PC-3 (cell line): ENCODE data around the gene LITAF. TPM values are rescaled to one million over a fixed set of nuclear protein-coding genes. Genes with fewer than 3 reads are reported as not detected.
"Not testable (repeated sequence)": the region's sequence is repeated elsewhere in the genome, so short reads cannot be mapped to it uniquely, and the experiment has no call there.

Source experiments
- ATAC-seq: fragments of 200-7000 bp; cut with Tn5 transposase; 2 replicates; pipeline ENCODE4 v1.9.1; 2020; ENCODE audit warnings: mild to moderate bottlenecking, moderate library complexity
- BruUV-seq: library from RNA; stranded (reverse); fragments of 400-500 nt; replicated peaks from 2 replicates; lab custom pipeline; 2021; lab: Mats Ljungman, UMichigan
- CTCF ChIA-PET: fragments of 300-600 bp; sonication (Branson Sonifier 250); formaldehyde crosslinking; loops from one replicate; lab custom pipeline; 2022; ENCODE audit warnings: antibody characterized with exemption; lab: Charles Lee
- POLR2A ChIA-PET: fragments of 300-600 bp; sonication (Branson Sonifier 250); formaldehyde crosslinking; loops from one replicate; lab custom pipeline; 2022; ENCODE audit warnings: antibody characterized with exemption; ENCODE audit not compliant: unreplicated experiment; lab: Charles Lee
- DNase-seq: peaks from one replicate; pipeline ENCODE4 v3.0.0-alpha.2; 2015
- H2AFZ ChIP-seq: fragments of 300-600 bp; sonication (generic); 2 replicates; pipeline ENCODE4 v1.6.0; 2016; ENCODE audit warnings: antibody characterized with exemption, low read length
- H3F3A ChIP-seq: fragments of 300-600 bp; sonication (generic); one replicate; pipeline ENCODE4 v1.6.0; 2017; ENCODE audit warnings: antibody characterized with exemption, low read length, control low read depth, mild to moderate bottlenecking; ENCODE audit not compliant: unreplicated experiment
- H3K27ac ChIP-seq: fragments of 300-600 bp; sonication (generic); 2 replicates; pipeline ENCODE4 v1.5.1; 2016; ENCODE audit warnings: mild to moderate bottlenecking, low read length
- H3K27me3 ChIP-seq: fragments of 300-600 bp; sonication (generic); 2 replicates; pipeline ENCODE4 v1.6.1; 2016; ENCODE audit warnings: low read length, mixed read lengths
- H3K36me3 ChIP-seq: fragments of 300-600 bp; sonication (generic); 2 replicates; pipeline ENCODE4 v1.6.1; 2016; ENCODE audit warnings: low read depth, mixed run types, low read length, mixed read lengths
- H3K4me1 ChIP-seq: fragments of 300-600 bp; sonication (generic); 2 replicates; pipeline ENCODE4 v1.5.1; 2016; ENCODE audit warnings: low read length; ENCODE audit not compliant: insufficient read depth
- H3K4me2 ChIP-seq: fragments of 300-600 bp; sonication (generic); 2 replicates; pipeline ENCODE4 v1.6.0; 2016; ENCODE audit warnings: low read length
- H3K4me3 ChIP-seq: fragments of 300-600 bp; sonication (generic); 2 replicates; pipeline ENCODE4 v1.5.1; 2016; ENCODE audit warnings: mild to moderate bottlenecking, low read length, mixed read lengths
- H3K79me2 ChIP-seq: fragments of 300-600 bp; sonication (generic); 2 replicates; pipeline ENCODE4 v1.6.1; 2017; ENCODE audit warnings: low read length, mixed read lengths
- H3K9ac ChIP-seq: fragments of 300-600 bp; sonication (generic); 2 replicates; pipeline ENCODE4 v1.6.0; 2016; ENCODE audit warnings: mild to moderate bottlenecking, low read length
- H3K9me2 ChIP-seq: fragments of 300-600 bp; sonication (generic); replicated peaks from 2 replicates; pipeline ENCODE4 v1.6.1; 2016; ENCODE audit warnings: mixed run types, low read length, mixed read lengths
- H3K9me3 ChIP-seq: fragments of 300-600 bp; sonication (generic); 2 replicates; pipeline ENCODE4 v1.6.1; 2016; ENCODE audit warnings: low read length, mixed read lengths
- H4K20me1 ChIP-seq: fragments of 300-600 bp; sonication (generic); 2 replicates; pipeline ENCODE4 v1.6.1; 2016; ENCODE audit warnings: low read length, mixed read lengths
- EZH2 ChIP-seq: fragments of 300-600 bp; sonication (generic); IDR thresholded peaks from one replicate; pipeline ENCODE4 v1.6.1; 2017; ENCODE audit warnings: antibody characterized with exemption, mild to moderate bottlenecking, low read length; ENCODE audit not compliant: unreplicated experiment
- EZH2phosphoT487 ChIP-seq: fragments of 300-600 bp; sonication (generic); IDR thresholded peaks from 2 replicates; pipeline ENCODE4 v1.6.1; 2018; ENCODE audit warnings: mild to moderate bottlenecking, antibody characterized with exemption, low read length, borderline replicate concordance
- intact Hi-C: fragments of 100-400 bp; cut with micrococcal nuclease; formaldehyde crosslinking; loops from 2 replicates; pipeline ENCODE4 v1.9.0; 2023
- total RNA-seq: library from RNA; depleted of rRNA; stranded (reverse); fragments of >200 nt; gene quantifications from 2 replicates; pipeline ENCODE4 v1.2.3, GENCODE V29; 2014
- TF ChIP-seq, protein P1 (sequence below): fragments of 300-600 bp; sonication (generic); conservative IDR thresholded peaks from 2 replicates; pipeline ENCODE4 v1.5.1; 2017; ENCODE audit warnings: antibody characterized with exemption, low read depth, mild to moderate bottlenecking, low read length

LITAF gene
- total RNA-seq, 1 experiment from 2014 or later, result 13.1 TPM

DNA sequence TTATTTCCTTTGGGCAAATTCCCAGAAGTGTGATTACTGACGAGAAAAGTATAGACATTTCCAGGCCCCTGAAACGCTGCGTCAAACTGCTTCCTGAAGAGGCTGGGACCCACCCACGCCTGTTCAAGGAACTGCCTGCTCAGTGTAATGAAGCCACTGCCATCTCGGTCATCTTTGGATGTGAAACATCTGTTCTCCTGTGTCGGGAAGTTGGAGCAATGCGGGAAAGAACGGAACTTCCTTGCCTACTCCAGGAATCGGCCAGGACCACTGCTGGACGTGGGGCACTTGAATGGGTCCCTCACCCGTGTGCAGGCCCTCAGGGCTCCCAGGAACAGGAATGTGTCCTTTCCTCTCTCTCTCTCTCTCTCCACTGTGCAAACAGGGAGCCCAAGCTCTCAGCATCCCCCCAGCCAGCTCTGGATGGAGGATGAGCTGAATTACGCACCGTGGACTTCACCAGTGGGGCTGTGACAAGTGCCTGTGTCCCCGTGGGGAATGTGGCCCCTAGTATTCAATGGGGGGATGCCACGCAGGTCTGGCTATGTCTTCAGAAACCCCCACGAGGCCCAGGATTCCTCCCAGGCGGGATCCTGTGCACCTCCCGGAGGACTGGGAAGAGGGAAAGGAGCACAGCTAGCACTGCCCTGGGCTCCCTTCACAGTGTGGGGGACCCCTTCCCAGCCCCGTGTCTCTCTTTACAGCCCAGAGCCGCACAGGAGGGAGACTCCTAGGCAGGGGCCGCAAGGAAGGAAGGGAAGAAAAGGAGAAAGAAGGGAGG lies 18.3 kb upstream of the LITAF start:
- Histone ChIP-seq H3F3A (no peaks in the 10 kb centered on the region), H3K9ac (no peak overlapping the region), H3K9me3 (no peaks in the 10 kb centered on the region), H3K27me3 (no peaks in the 10 kb centered on the region), H4K20me1 (no peaks in the 10 kb centered on the region), H2AFZ (no peak overlapping the region), H3K4me3 (no peak overlapping the region), H3K4me2 (no peak overlapping the region), H3K27ac (no peak overlapping the region), H3K79me2 (no peaks in the 10 kb centered on the region), H3K4me1 (no peaks in the 10 kb centered on the region), H3K9me2 (no peaks in the 10 kb centered on the region), H3K36me3 (no peaks in the 10 kb centered on the region)
- no peak for DNase-seq
- ATAC-seq, result no peak
- POLR2A ChIA-PET, result no interaction called here
- CTCF ChIA-PET, result no interaction called here
- BruUV-seq, result no TSS peak
- no peak for TF ChIP-seq EZH2
- TF ChIP-seq, protein P1, sequence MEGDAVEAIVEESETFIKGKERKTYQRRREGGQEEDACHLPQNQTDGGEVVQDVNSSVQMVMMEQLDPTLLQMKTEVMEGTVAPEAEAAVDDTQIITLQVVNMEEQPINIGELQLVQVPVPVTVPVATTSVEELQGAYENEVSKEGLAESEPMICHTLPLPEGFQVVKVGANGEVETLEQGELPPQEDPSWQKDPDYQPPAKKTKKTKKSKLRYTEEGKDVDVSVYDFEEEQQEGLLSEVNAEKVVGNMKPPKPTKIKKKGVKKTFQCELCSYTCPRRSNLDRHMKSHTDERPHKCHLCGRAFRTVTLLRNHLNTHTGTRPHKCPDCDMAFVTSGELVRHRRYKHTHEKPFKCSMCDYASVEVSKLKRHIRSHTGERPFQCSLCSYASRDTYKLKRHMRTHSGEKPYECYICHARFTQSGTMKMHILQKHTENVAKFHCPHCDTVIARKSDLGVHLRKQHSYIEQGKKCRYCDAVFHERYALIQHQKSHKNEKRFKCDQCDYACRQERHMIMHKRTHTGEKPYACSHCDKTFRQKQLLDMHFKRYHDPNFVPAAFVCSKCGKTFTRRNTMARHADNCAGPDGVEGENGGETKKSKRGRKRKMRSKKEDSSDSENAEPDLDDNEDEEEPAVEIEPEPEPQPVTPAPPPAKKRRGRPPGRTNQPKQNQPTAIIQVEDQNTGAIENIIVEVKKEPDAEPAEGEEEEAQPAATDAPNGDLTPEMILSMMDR, result no peak
- no peak for TF ChIP-seq EZH2phosphoT487
- intact Hi-C loops, result no loop called here

DNA sequence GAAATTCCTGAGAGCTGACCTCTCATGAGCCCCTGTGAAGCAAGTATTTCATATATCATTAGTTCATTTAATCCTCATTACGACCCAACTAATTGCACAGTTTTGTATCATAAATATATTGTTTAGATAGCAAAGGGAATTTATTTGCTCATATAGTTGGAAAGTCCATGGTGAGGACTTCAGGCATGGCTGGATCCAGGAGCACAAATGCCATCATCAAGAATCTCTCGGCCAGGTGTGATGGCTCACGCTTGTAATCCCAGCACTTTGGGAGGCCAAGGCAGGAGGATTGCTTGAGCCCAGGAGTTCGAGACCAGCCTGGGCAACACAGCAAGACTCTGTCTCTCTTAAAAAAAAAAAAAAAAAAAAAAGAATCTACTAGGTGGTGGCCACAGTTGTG lies 17.6 kb upstream of the LITAF start:
- intact Hi-C loops, CTCF ChIA-PET, ATAC-seq: not testable (repeated sequence)

DNA sequence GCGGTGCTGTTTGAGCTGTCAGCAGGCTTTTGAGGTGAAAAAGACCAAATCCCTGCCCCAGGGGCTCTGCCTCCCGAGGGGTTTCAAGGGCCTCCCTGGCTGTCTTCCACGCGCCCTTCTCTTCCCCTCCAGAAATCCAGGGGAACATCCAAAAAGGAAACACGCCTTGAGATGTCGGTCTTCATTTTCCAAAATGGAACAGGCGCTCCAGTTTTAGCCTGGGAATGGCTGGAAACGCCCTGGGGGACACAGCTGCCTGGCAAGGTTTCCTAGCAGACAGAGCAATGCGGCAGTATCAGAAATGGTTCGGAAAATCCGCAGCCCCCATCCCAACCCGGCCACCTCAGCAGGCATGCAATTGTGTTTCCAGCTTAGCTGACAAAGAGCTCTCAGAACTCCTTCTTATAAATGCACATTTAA lies 16.6 kb upstream of the LITAF start:
- H3K9ac ChIP-seq, result no peak overlapping the region
- no peaks in the 10 kb centered on the region for H3K9me2 ChIP-seq
- H3K4me3 ChIP-seq, result no peak overlapping the region
- no peaks in the 10 kb centered on the region for H3K27me3 ChIP-seq
- TF ChIP-seq, protein P1, result no peak
- H4K20me1 ChIP-seq, result no peaks in the 10 kb centered on the region
- no peak overlapping the region for H3K27ac ChIP-seq
- H2AFZ ChIP-seq, result no peak overlapping the region
- no peaks in the 10 kb centered on the region for H3K79me2 ChIP-seq
- CTCF ChIA-PET, result no interaction called here
- no peaks in the 10 kb centered on the region for H3K36me3 ChIP-seq
- ATAC-seq, result no peak
- no peaks in the 10 kb centered on the region for H3K4me1 ChIP-seq
- no peaks in the 10 kb centered on the region for H3K9me3 ChIP-seq
- H3K4me2 ChIP-seq, result no peak overlapping the region
- no peaks in the 10 kb centered on the region for H3F3A ChIP-seq
- POLR2A ChIA-PET, result no interaction called here
- BruUV-seq, result no TSS peak
- intact Hi-C loops, result no loop called here
- DNase-seq, result no peak

More for the DNA sequence above, 17.6 kb upstream of the LITAF start:
- H3K4me1 ChIP-seq, H3K27ac ChIP-seq, H3K9me3 ChIP-seq, H3K9ac ChIP-seq, POLR2A ChIA-PET, H3K4me2 ChIP-seq, H3F3A ChIP-seq, H3K79me2 ChIP-seq, BruUV-seq, H3K4me3 ChIP-seq, DNase-seq, H2AFZ ChIP-seq, H3K27me3 ChIP-seq, H3K9me2 ChIP-seq, H3K36me3 ChIP-seq, H4K20me1 ChIP-seq: not testable (repeated sequence)
